A549 (cell line): Measurements from ENCODE around the gene LMTK2.

Experiments
- BHLHE40 ChIP-seq: IDR thresholded peaks from 2 replicates; pipeline ENCODE4 v1.6.1; 2012; ENCODE audit warnings: low read depth, low read length, inconsistent platforms
- CEBPB ChIP-seq, 2 experiments: fragments of >200 bp in 1 of 2; sonication (Bioruptor Twin) in 1 of 2; formaldehyde crosslinking in 1 of 2; IDR thresholded peaks; 2 replicates each; pipeline ENCODE4 v1.6.1; 2012 to 2016
- CTCF ChIP-seq: fragments of >200 bp; sonication (Bioruptor Twin); formaldehyde crosslinking; IDR thresholded peaks from 3 replicates; pipeline ENCODE4 v1.5.1; 2016
- HES2 ChIP-seq: fragments of >200 bp; sonication (Bioruptor Twin); formaldehyde crosslinking; IDR thresholded peaks from 2 replicates; pipeline ENCODE4 v1.6.1; 2016
- MAFK ChIP-seq: fragments of 450-650 bp; IDR thresholded peaks from 2 replicates; pipeline ENCODE4 v1.6.1; 2014; ENCODE audit not compliant: partially characterized antibody
- MAZ ChIP-seq: fragments of 150-350 bp; IDR thresholded peaks from 2 replicates; pipeline ENCODE4 v1.6.1; 2014; ENCODE audit warnings: antibody characterized with exemption, low read depth, low read length, borderline replicate concordance
- POLR2A ChIP-seq: IDR thresholded peaks from 2 replicates; pipeline ENCODE4 v1.6.1; 2012; ENCODE audit warnings: mild to moderate bottlenecking, low read length
- RCOR1 ChIP-seq: fragments of 150-350 bp; IDR thresholded peaks from 2 replicates; pipeline ENCODE4 v1.6.1; 2014; ENCODE audit warnings: antibody characterized with exemption, low read length, low read depth
- RFX5 ChIP-seq: fragments of 450-650 bp; IDR thresholded peaks from 2 replicates; pipeline ENCODE4 v1.7.1; 2014; ENCODE audit warnings: antibody characterized with exemption, mild to moderate bottlenecking, moderate library complexity
- SMC3 ChIP-seq: fragments of >200 bp; sonication (Bioruptor Twin); formaldehyde crosslinking; IDR thresholded peaks from 3 replicates; pipeline ENCODE4 v1.6.1; 2018; ENCODE audit warnings: inconsistent platforms
- ZC3H11A ChIP-seq: fragments of 450-650 bp; IDR thresholded peaks from 2 replicates; pipeline ENCODE4 v1.6.1; 2014; ENCODE audit warnings: antibody characterized with exemption, mild to moderate bottlenecking
- ZNF302 ChIP-seq: fragments of 250-450 bp; sonication (Bioruptor Pico); IDR thresholded peaks from 2 replicates; pipeline ENCODE4 v1.9.0; 2021; ENCODE audit warnings: inconsistent platforms, mild to moderate bottlenecking, moderate library complexity
- TF ChIP-seq, protein P1 (sequence below): IDR thresholded peaks from 2 replicates; pipeline ENCODE4 v1.6.1; 2012

DNA sequence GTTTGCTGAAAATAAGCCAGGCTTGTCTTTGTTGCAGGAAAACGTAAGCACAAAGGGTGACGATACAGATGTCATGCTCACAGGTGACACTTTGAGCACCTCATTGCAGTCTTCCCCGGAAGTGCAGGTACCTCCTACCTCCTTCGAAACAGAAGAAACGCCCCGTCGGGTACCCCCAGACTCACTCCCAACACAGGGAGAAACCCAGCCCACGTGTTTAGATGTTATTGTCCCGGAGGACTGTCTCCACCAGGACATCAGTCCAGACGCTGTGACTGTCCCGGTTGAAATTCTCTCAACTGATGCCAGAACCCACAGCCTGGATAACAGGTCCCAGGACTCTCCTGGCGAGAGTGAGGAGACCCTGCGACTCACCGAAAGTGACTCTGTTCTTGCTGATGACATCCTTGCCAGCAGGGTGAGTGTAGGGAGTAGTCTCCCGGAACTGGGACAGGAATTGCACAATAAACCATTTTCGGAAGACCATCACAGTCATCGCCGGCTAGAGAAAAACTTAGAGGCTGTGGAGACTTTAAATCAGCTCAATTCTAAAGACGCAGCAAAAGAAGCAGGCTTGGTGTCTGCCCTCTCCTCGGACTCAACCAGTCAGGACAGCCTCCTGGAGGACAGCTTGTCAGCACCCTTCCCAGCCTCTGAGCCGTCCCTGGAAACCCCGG is 86.3 kb downstream of the LMTK2 start:
- TF ChIP-seq ZC3H11A (no peak), CTCF (no peak), CEBPB (IDR thresholded peaks at IDR 0.05) (no peak), SMC3 (no peak), HES2 (no peak), POLR2A (no peak), RFX5 (no peak), ZNF302 (CRISPR knock-in tag) (no peak), MAFK (no peak), MAZ (no peak), RCOR1 (no peak), BHLHE40 (no peak)
- TF ChIP-seq, protein P1, sequence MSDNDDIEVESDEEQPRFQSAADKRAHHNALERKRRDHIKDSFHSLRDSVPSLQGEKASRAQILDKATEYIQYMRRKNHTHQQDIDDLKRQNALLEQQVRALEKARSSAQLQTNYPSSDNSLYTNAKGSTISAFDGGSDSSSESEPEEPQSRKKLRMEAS = no peak
